ENCODE data around the gene NR2F1-AS1.

GRCh38 chr5:93574491-93575305 lies 6.3 kb downstream of the NR2F1-AS1 start:
- no peak for TF ChIP-seq CTCF (IDR thresholded peaks at IDR 0.05)
- no peak for TF ChIP-seq EZH2 (IDR thresholded peaks at IDR 0.05; ENCODE audit: borderline replicate concordance, insufficient read depth, low read depth, low read length, poor library complexity, severe bottlenecking)
